Renal pelvis (tissue), 12 donors: ENCODE results near the gene NNT. TPM values are rescaled to one million over a fixed set of nuclear protein-coding genes. Genes with fewer than 3 reads are reported as not detected.
A peak's percentile ranks its signal among the peaks of the same experiment; 100 is the strongest.
"Not testable (repeated sequence)": the region's sequence is repeated elsewhere in the genome, so short reads cannot be mapped to it uniquely, and the experiment has no call there.

Source experiments
- DNase-seq: peaks from one replicate; pipeline ENCODE4 v3.0.0-alpha.2; 2013
- long read RNA-seq, 16 experiments: transcript quantifications; one replicate each; lab custom pipeline, GENCODE V29; 2026
- polyA plus RNA-seq, 3 donors: library from polyadenylated mRNA; unstranded; fragments of 120-200 nt; gene quantifications; one replicate each; pipeline ENCODE4 v1.2.1, GENCODE V29; 2013; ENCODE audit not compliant: insufficient read length in 3 of 3

NNT gene
- 100 to 1,000 TPM in 1 of 3 donors, 10 to 100 TPM in 2; 90.0 to 102 (median 96.5) TPM for polyA plus RNA-seq
- long read RNA-seq, donor 1, full-length matches to known transcripts: 3 of 28 reads
- long read RNA-seq, donor 1, partial matches to known transcripts: 25 of 28 reads
- long read RNA-seq, donor 1, other reads (novel, unspliced or antisense): 0 of 28 reads
- long read RNA-seq, donor 2, full-length matches to known transcripts: 9 of 53 reads
- long read RNA-seq, donor 2, partial matches to known transcripts: 44 of 53 reads
- long read RNA-seq, donor 2, other reads (novel, unspliced or antisense): 0 of 53 reads
- long read RNA-seq, donor 3, full-length matches to known transcripts: 6 of 37 reads
- long read RNA-seq, donor 3, partial matches to known transcripts: 31 of 37 reads
- long read RNA-seq, donor 3, other reads (novel, unspliced or antisense): 0 of 37 reads
- long read RNA-seq, donor 4, full-length matches to known transcripts: 4 of 34 reads
- long read RNA-seq, donor 4, partial matches to known transcripts: 30 of 34 reads
- long read RNA-seq, donor 4, other reads (novel, unspliced or antisense): 0 of 34 reads
- long read RNA-seq, donor 5, partial matches to known transcripts: 11 of 11 reads
- long read RNA-seq, donor 5, other reads (novel, unspliced or antisense): 0 of 11 reads
- long read RNA-seq, donor 6, full-length matches to known transcripts: 8 of 61 reads
- long read RNA-seq, donor 6, partial matches to known transcripts: 53 of 61 reads
- long read RNA-seq, donor 6, other reads (novel, unspliced or antisense): 0 of 61 reads
- long read RNA-seq, donor 7, full-length matches to known transcripts: 4 of 35 reads
- long read RNA-seq, donor 7, partial matches to known transcripts: 31 of 35 reads
- long read RNA-seq, donor 7, other reads (novel, unspliced or antisense): 0 of 35 reads
- long read RNA-seq, donor 8, full-length matches to known transcripts: 1 of 1 reads
- long read RNA-seq, donor 8, partial matches to known transcripts: 0 of 1 reads
- long read RNA-seq, donor 8, other reads (novel, unspliced or antisense): 0 of 1 reads
- long read RNA-seq, donor 9, full-length matches to known transcripts: 6 of 86 reads
- long read RNA-seq, donor 9, partial matches to known transcripts: 80 of 86 reads
- long read RNA-seq, donor 9, other reads (novel, unspliced or antisense): 0 of 86 reads
- long read RNA-seq, donor 10, full-length matches to known transcripts: 5 of 55 reads
- long read RNA-seq, donor 10, partial matches to known transcripts: 34 of 55 reads
- long read RNA-seq, donor 10, other reads (novel, unspliced or antisense): 16 of 55 reads
- long read RNA-seq, donor 11, full-length matches to known transcripts: 5 of 15 reads
- long read RNA-seq, donor 11, partial matches to known transcripts: 10 of 15 reads
- long read RNA-seq, donor 11, other reads (novel, unspliced or antisense): 0 of 15 reads
- long read RNA-seq, donor 12, full-length matches to known transcripts: 19 of 97 reads
- long read RNA-seq, donor 12, partial matches to known transcripts: 78 of 97 reads
- long read RNA-seq, donor 12, other reads (novel, unspliced or antisense): 0 of 97 reads
- long read RNA-seq, donor 13, full-length matches to known transcripts: 1 of 15 reads
- long read RNA-seq, donor 13, partial matches to known transcripts: 14 of 15 reads
- long read RNA-seq, donor 13, other reads (novel, unspliced or antisense): 0 of 15 reads
- long read RNA-seq, donor 14, full-length matches to known transcripts: 10 of 74 reads
- long read RNA-seq, donor 14, partial matches to known transcripts: 64 of 74 reads
- long read RNA-seq, donor 14, other reads (novel, unspliced or antisense): 0 of 74 reads
- long read RNA-seq, donor 15, full-length matches to known transcripts: 7 of 77 reads
- long read RNA-seq, donor 15, partial matches to known transcripts: 70 of 77 reads
- long read RNA-seq, donor 15, other reads (novel, unspliced or antisense): 0 of 77 reads
- long read RNA-seq, donor 16, full-length matches to known transcripts: 4 of 44 reads
- long read RNA-seq, donor 16, partial matches to known transcripts: 40 of 44 reads
- long read RNA-seq, donor 16, other reads (novel, unspliced or antisense): 0 of 44 reads

GRCh38 chr5:43602461-43603343, at the start of gene NNT:
TSS of gene NNT (plus strand) at chr5:43603180. CDS start at chr5:43609196, 6,016 bp downstream.
- peak; percentile 61 for DNase-seq

GRCh38 chr5:43553381-43553780, 49.6 kb upstream of the NNT start:
- no peak for DNase-seq

- no peak for DNase-seq
Observed at GRCh38 chr5:43554497-43554896, 48.5 kb upstream of the NNT start.

GRCh38 chr5:43555895-43556606, 46.9 kb upstream of the NNT start:
- DNase-seq: peak; percentile 52

- DNase-seq: not testable (repeated sequence)
Observed at GRCh38 chr5:43556607-43556856, 46.4 kb upstream of the NNT start.

- DNase-seq: peak; percentile 82
Observed at GRCh38 chr5:43556857-43557542, 46.0 kb upstream of the NNT start, which contains the start of gene PAIP1. TSS of gene PAIP1 (minus strand) at chr5:43557077. CDS start at chr5:43556846, 231 bp downstream.

GRCh38 chr5:43560128-43560527, 42.9 kb upstream of the NNT start:
- DNase-seq: no peak

GRCh38 chr5:43561356-43561755, 41.6 kb upstream of the NNT start:
- DNase-seq: no peak

GRCh38 chr5:43563321-43563720, 39.7 kb upstream of the NNT start:
- peak; percentile 21 for DNase-seq

- DNase-seq: no peak
Observed at GRCh38 chr5:43564289-43564850, 38.6 kb upstream of the NNT start.

- no peak for DNase-seq
Observed at GRCh38 chr5:43565043-43565442, 37.9 kb upstream of the NNT start.

- DNase-seq: no peak
Observed at GRCh38 chr5:43567967-43568366, 35.0 kb upstream of the NNT start.

GRCh38 chr5:43569236-43569746, 33.7 kb upstream of the NNT start:
- no peak for DNase-seq

GRCh38 chr5:43570450-43571158, 32.4 kb upstream of the NNT start:
- DNase-seq: no peak

GRCh38 chr5:43571237-43571636, 31.7 kb upstream of the NNT start:
- no peak for DNase-seq

GRCh38 chr5:43572357-43572756, 30.6 kb upstream of the NNT start:
- DNase-seq: no peak

- DNase-seq: no peak
Observed at GRCh38 chr5:43573058-43573457, 29.9 kb upstream of the NNT start.
